HG03064 (cell line): ENCODE data around the gene FTO.

Experiments used
- ATAC-seq: cut with Tn5 transposase; IDR thresholded peaks from one replicate; pipeline ENCODE4 v1.9.1; 2021; ENCODE audit warnings: low read depth; ENCODE audit not compliant: unreplicated experiment

FTO gene

GRCh38 chr16:53707671-53708070 lies 3.7 kb downstream of the FTO start:
- no peak for ATAC-seq

GRCh38 chr16:53708490-53708889 lies 4.5 kb downstream of the FTO start:
- ATAC-seq, result no peak

DNA sequence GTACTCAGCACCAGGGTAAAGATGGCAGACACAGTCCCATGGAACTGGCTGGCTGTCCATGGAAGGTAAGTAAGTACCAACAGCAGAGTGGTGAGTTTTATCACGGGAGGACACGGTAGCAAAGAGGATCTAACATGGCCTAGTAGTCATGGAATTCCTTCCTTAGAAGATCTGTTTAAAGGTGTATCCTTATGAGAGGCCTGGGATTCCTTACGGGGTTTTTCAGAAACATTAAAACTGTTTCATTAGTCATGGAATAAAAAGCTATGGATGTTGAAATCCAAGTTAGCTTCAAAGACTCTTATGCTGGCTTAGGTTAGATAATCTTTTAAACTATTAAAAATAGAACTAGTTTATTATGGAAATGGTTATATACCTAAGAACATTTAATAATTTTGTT lies 7.4 kb downstream of the FTO start:
- ATAC-seq, result no peak

DNA sequence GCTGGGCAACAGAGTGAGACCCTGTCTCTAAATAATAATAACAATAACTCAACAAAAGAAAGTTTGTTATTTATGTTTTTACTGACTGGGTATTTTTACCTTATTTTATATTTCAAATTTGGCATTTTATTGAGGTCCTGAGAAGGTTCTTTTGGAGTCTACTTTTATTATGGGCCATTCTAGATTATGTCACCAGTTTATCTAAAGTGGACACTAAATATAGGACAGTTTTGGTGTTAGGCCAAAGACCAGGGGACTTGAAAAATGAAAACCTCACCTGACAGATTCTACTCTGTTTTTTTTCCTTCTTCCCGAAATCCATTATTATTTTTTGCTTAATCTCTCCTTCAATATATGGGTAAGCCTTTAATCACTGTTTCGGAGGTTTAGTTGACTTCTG lies 8.1 kb downstream of the FTO start:
- ATAC-seq, result no peak

- ATAC-seq, result no peak
Measured at GRCh38 chr16:53713403-53714204, 9.6 kb downstream of the FTO start.

- ATAC-seq, result no peak
Measured at GRCh38 chr16:53714205-53715022, 10.5 kb downstream of the FTO start.

- no peak for ATAC-seq
Measured at GRCh38 chr16:53715023-53715384, 11.0 kb downstream of the FTO start.

GRCh38 chr16:53717577-53717976 lies 13.6 kb downstream of the FTO start:
- ATAC-seq, result no peak

- no peak for ATAC-seq
Measured at GRCh38 chr16:53721017-53721416, 17.1 kb downstream of the FTO start.

DNA sequence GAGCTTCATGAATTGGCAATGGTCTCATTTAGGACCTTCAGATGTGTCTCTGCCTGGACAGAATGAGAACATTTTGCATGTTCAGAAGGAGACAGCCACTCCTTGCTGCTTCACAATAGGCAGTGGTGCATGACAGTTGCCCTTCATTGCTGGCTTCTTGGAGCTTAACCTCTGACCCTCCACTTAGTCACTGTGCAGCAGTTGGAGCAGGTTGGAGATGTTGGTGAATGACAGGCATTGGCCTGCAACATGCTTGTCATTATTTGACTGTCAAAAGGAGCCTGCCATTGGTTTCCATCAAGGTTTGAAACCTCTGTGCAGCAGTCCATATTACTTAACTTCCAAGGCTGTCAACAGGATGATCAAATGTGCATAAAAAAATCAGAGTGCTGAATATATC lies 22.7 kb downstream of the FTO start:
- ATAC-seq, result no peak

DNA sequence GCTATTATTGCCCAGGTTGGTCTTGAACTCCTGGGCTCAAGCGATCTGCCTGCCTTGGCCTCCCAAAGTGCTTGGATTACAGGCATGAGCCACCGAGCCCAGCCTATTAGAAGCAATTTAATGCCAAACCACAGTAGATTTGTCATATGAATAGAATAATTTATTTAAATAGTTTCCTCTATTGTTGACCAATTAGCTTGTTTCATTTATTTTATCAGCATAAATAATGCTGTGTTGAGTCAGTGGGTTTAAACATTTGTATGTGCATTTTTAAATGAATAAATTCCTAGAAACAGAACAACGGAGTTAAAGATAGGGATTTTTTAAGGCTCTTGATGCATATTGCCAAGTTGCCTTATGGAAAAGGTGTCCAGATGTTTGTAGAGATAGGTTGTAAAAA lies 26.7 kb downstream of the FTO start:
- no peak for ATAC-seq

DNA sequence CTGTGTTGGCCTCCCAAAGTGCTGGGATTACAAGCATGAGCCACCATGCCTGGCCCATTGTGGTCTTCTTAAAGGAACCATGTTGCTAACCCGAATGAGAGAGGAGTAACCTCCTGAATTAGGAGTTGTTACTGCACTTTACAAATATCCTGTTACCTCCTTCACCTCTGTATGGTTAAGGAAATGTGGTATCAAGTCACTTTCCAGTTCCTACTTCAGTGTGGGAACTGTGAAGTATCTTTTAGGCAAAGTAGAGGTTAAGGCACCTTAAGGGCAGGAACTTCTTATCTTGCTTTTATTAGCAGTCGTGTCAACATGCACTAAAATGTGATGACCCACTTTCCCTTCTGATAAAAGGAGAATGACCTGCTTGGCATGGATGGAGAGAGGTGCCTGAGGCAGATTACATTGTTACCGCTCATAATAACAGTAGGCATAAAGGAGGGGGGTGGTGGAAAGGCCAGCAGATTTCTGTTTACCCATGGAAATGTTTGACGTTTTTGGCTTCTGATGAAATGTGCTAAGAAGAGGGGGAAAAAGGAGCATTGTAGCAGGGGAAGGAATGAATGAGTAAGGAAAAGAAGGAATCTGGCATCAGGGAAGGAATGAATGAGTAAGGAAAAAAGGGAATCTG lies 28.5 kb downstream of the FTO start:
- ATAC-seq, result no peak

GRCh38 chr16:53734908-53735307 lies 31.0 kb downstream of the FTO start:
- no peak for ATAC-seq

- no peak for ATAC-seq
Measured at GRCh38 chr16:53736297-53736696, 32.3 kb downstream of the FTO start.

DNA sequence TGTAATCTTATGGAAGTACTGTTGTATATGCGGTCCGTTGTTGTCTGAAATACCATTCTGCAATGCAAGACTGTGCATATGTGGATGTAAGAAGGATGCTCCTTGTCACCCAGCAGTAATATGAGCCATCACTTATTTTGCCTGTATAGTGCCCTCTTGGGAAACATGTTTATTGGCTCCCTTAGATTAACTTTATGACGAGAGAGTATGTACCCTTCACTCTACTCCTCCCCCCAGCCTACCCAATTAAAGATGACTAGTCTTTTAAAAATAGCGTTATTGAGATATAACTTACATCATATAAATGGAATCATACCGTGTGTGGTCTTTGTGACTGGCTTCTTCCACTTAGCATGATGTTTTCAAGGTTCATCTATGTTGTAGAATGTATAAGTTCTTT lies 33.6 kb downstream of the FTO start:
- ATAC-seq, result no peak

DNA sequence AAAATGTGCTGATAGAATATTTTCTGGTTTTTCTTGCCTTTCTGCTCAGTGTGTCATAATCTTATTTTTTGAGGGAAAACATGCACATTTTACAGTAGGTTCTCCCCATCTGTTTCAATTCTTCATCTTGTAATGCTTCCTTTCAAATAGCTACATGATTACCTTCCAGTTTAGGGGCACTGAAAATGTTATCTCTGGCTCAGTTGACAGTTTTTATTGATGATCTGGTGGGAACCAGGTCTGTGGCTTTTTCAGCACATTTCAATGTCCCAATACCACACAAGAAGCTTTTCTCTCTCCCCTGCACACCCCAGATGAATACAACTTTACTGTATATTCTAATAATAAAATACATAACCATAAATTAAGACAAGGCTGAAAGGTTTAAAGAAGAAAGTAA lies 36.5 kb downstream of the FTO start:
- no peak for ATAC-seq

DNA sequence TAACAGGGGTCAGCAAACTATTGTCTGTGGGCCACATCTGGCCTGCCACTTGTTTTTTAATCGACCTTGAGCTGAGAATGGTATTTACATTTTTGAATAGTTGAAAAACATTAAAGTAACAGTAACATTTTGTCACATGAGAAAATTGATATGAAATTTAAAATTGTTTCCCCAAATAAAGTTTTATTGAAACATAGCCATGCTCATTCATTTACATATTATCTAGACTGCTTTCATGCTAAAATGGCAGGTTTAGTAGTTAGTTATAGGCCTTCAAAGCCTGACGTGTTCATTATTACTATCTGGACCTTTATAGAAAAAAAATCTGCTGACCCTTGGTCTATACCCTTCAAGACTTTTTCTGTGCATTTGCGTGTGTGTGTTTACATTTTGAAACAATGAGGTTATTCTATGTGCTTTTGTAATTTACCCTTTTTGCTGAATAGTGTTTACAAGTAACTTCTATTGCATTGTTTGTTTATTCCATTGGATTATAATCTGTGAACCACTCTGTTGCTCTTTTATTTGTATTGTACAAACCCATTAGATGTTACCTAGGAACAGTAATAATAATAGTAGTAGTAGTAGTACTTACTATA lies 37.1 kb downstream of the FTO start:
- ATAC-seq, result no peak

- ATAC-seq, result no peak
Measured at GRCh38 chr16:53741546-53741945, 37.6 kb downstream of the FTO start.

- no peak for ATAC-seq
Measured at GRCh38 chr16:53743149-53743566, 39.2 kb downstream of the FTO start.

- no peak for ATAC-seq
Measured at GRCh38 chr16:53744449-53744848, 40.5 kb downstream of the FTO start.

DNA sequence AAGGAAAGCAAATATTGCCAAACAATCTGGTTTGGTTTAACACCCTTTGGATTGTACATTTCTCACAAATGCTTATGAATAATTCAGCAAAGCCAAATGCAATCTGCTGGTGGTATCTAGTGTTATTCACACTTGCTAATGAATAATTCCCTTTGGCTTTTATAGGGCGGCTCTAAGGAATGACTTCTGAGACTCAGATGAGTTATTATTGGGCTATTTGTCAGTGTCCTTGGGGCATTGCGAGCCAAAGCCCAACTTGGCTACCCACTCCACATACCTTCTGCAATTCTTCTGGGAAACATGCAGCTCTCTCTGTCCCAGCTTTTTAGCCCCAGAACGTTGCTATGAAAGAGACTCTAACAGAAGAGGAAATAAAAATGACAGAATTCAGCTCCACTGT lies 41.1 kb downstream of the FTO start:
- ATAC-seq, result no peak
